K562 (cell line): ENCODE results near the gene GPRC5B. TPM values are rescaled to one million over a fixed set of nuclear protein-coding genes. Genes with fewer than 3 reads are reported as not detected.

Experiments used
- ATAC-seq: fragments of 200-7000 bp; cut with Tn5 transposase; 3 replicates; pipeline ENCODE4 v1.9.1; 2020; ENCODE audit warnings: moderate library complexity
- BruUV-seq: library from RNA; stranded (reverse); fragments of 400-500 nt; replicated peaks from 2 replicates; lab custom pipeline; 2021; lab: Mats Ljungman, UMichigan
- CTCF ChIA-PET: fragments of 300-600 bp; formaldehyde crosslinking; extraction: SDS; loops from one replicate; lab custom pipeline; 2021; ENCODE audit warnings: low intra/inter-chr PET ratio; lab: Yijun Ruan, JAX
- POLR2A ChIA-PET: fragments of 300-600, 350-650 bp; sonication (Branson Sonifier 250); formaldehyde crosslinking; extraction: SDS; loops from one replicate; lab custom pipeline; 2021; ENCODE audit warnings: antibody characterized with exemption, inconsistent platforms; lab: Yijun Ruan, JAX
- DNase-seq, 4 experiments: peaks; one replicate each; pipeline versions ENCODE4 v3.0.0 to v3.0.0-alpha.2; 2011 to 2018; ENCODE audit warnings: low spot score in 3 of 4, mixed read lengths in 3 of 4; ENCODE audit errors: extremely low read depth in 1 of 4
- FAIRE-seq: peaks from 2 replicates; lab custom pipeline; 2011; peaks lifted over from hg19 to GRCh38; lab: Jason Lieb, UNC
- H2AFZ ChIP-seq: 2 replicates; pipeline ENCODE4 v1.6.0; 2011; ENCODE audit warnings: low read depth, low read length, control low read depth, inconsistent platforms
- H3K27ac ChIP-seq: fragments of 200-600 bp; 3 replicates; pipeline ENCODE4 v1.8.0; 2011; ENCODE audit warnings: low read depth, mild to moderate bottlenecking, control low read depth, inconsistent platforms, low read length, moderate library complexity, mixed read lengths; ENCODE audit errors: extremely low read depth
- H3K27me3 ChIP-seq, 2 experiments: fragments of 300-600 bp in 1 of 2; 2 replicates in 1 of 2; 3 replicates in 1 of 2; pipeline versions ENCODE4 v1.6.0 to v1.8.0; 2011; ENCODE audit warnings: inconsistent platforms in 2 of 2, low read length in 2 of 2, mild to moderate bottlenecking in 1 of 2, mixed read lengths in 1 of 2, moderate library complexity in 1 of 2; ENCODE audit not compliant: control insufficient read depth in 2 of 2, insufficient read depth in 2 of 2
- H3K36me3 ChIP-seq: fragments of 300-600 bp; 3 replicates; pipeline ENCODE4 v1.8.0; 2011; ENCODE audit warnings: mild to moderate bottlenecking, low read length, inconsistent platforms; ENCODE audit not compliant: control insufficient read depth, insufficient read depth
- H3K4me1 ChIP-seq, 2 experiments: fragments of 200-600 bp in 1 of 2; replicated peaks in 1 of 2; 2 replicates in 1 of 2; 3 replicates in 1 of 2; pipeline versions ENCODE4 v1.5.1 to v1.8.0; 2011; ENCODE audit warnings: inconsistent platforms in 2 of 2, low read length in 2 of 2, mild to moderate bottlenecking in 1 of 2, mixed read lengths in 1 of 2, moderate library complexity in 1 of 2; ENCODE audit not compliant: control insufficient read depth in 2 of 2, insufficient read depth in 2 of 2
- H3K4me2 ChIP-seq: 2 replicates; pipeline ENCODE4 v1.6.1; 2011; ENCODE audit warnings: low read length, control low read depth, inconsistent platforms, mixed read lengths; ENCODE audit not compliant: insufficient read depth
- H3K4me3 ChIP-seq: fragments of 200-600 bp; sonication (generic), shearing (Covaris generic); 2 replicates; pipeline ENCODE4 v1.5.1; 2016; ENCODE audit warnings: control low read depth, inconsistent platforms
- H3K79me2 ChIP-seq: fragments of 200-600 bp; 3 replicates; pipeline ENCODE4 v1.8.0; 2011; ENCODE audit warnings: low read length, inconsistent platforms; ENCODE audit not compliant: control insufficient read depth, insufficient read depth
- H3K9ac ChIP-seq, 2 experiments: 2 replicates each; pipeline versions ENCODE4 v1.6.0 to v1.6.1; 2011; ENCODE audit warnings: low read depth in 2 of 2, low read length in 2 of 2, control low read depth in 1 of 2, inconsistent platforms in 1 of 2, mild to moderate bottlenecking in 1 of 2, mixed read lengths in 1 of 2; ENCODE audit not compliant: insufficient read depth in 1 of 2
- H3K9me1 ChIP-seq: one replicate; pipeline ENCODE4 v1.6.0; 2011; ENCODE audit warnings: inconsistent platforms, mild to moderate bottlenecking, low read length, moderate library complexity; ENCODE audit not compliant: control insufficient read depth, insufficient read depth
- H3K9me3 ChIP-seq: replicated peaks from 2 replicates; pipeline ENCODE4 v1.5.1; 2011; ENCODE audit warnings: low read depth, low read length, inconsistent platforms; ENCODE audit not compliant: control insufficient read depth, insufficient read depth
- H4K20me1 ChIP-seq: replicated peaks from 2 replicates; pipeline ENCODE4 v1.6.1; 2011; ENCODE audit warnings: low read length, inconsistent platforms, mixed read lengths; ENCODE audit not compliant: control insufficient read depth, insufficient read depth
- AFF4 ChIP-seq: sonication (generic); formaldehyde crosslinking; IDR thresholded peaks from 2 replicates; pipeline ENCODE4 v1.8.0; 2023; ENCODE audit warnings: mild to moderate bottlenecking, missing genetic modification reagents
- DIDO1 ChIP-seq: fragments of 450-650 bp; IDR thresholded peaks from 2 replicates; pipeline ENCODE4 v1.6.1; 2016; ENCODE audit warnings: low read depth, missing biosample characterization, missing genetic modification characterization
- POLR3G ChIP-seq: IDR thresholded peaks from 2 replicates; pipeline ENCODE4 v1.6.1; 2011; ENCODE audit not compliant: insufficient read length, insufficient replicate concordance; ENCODE audit errors: extremely low read depth
- POU5F1 ChIP-seq: fragments of 150-350 bp; IDR thresholded peaks from 2 replicates; pipeline ENCODE4 v1.6.1; 2014; ENCODE audit warnings: borderline replicate concordance, low read length, low read depth, mild to moderate bottlenecking; ENCODE audit not compliant: partially characterized antibody
- SMARCA4 ChIP-seq: fragments of 450-650 bp; IDR thresholded peaks from 2 replicates; pipeline ENCODE4 v1.6.1; 2016
- ZFP36 ChIP-seq: fragments of 150-350 bp; IDR thresholded peaks from 2 replicates; pipeline ENCODE4 v1.6.1; 2018; ENCODE audit warnings: low read length, low read depth; ENCODE audit not compliant: partially characterized antibody
- ZNF224 ChIP-seq: sonication (generic); formaldehyde crosslinking; IDR thresholded peaks from 2 replicates; pipeline ENCODE4 v1.8.0; 2022; ENCODE audit warnings: mild to moderate bottlenecking, missing genetic modification reagents
- WGBS: fragments of 100-300 bp; shearing (Covaris generic); methylation state at CpG from one replicate; pipeline ENCODE4 v1.1.6; 2016; ENCODE audit warnings: low coverage, mixed read lengths; ENCODE audit not compliant: insufficient coverage; ENCODE audit errors: missing lambda C conversion rate; 5-methylcytosine and 5-hydroxymethylcytosine counted together
- in situ Hi-C: fragments of 300-500 bp; cut with MboI; formaldehyde crosslinking; loops from 4 replicates; pipeline ENCODE4 v1.15.0; 2018; ENCODE audit warnings: inconsistent platforms, mixed read lengths
- intact Hi-C: fragments of 100-400 bp; cut with micrococcal nuclease; formaldehyde crosslinking; loops from 2 replicates; pipeline ENCODE4 v1.14.2; 2022
- polyA plus RNA-seq, 8 experiments: library from polyadenylated mRNA; depleted of rRNA in 4 of 8; stranded (reverse) in 5 of 8; unstranded in 3 of 8; fragments of >200 nt; fragmentation: Nextera tagmentation in 2 of 8; fragmentation: Illumina TruSeq in 1 of 8; extraction: Ambion mirVana in 2 of 8; extraction: Trizol in 1 of 8; gene quantifications; 2 replicates each; pipeline versions ENCODE4 v1.2.1 to v1.2.3, GENCODE V29; 2011 to 2014; ENCODE audit warnings: inconsistent platforms in 1 of 8, missing spikeins in 1 of 8
- total RNA-seq, 7 experiments: library from RNA; depleted of rRNA in 6 of 7; stranded (reverse); fragments of >200 nt in 6 of 7; fragmentation: Illumina TruSeq in 2 of 7; extraction: Trizol in 2 of 7; gene quantifications; 2 replicates each; pipeline versions ENCODE4 v1.2.1 to v1.2.3, GENCODE V29; 2011 to 2021; ENCODE audit warnings: low replicate concordance in 1 of 7
- TF ChIP-seq, protein P1 (sequence below): fragments of 250-450 bp; sonication (Bioruptor Pico); IDR thresholded peaks from 2 replicates; pipeline ENCODE4 v1.6.1; 2021; ENCODE audit warnings: mild to moderate bottlenecking

GPRC5B gene
- total and polyA plus RNA-seq, 9 of the 15 experiments (the other 6 are each of a cell fraction or from before 2014, with no cell fraction given): 0.65 to 5.5 (median 1.3) TPM

GRCh38 chr16:19868421-19868820, 16.2 kb downstream of the GPRC5B start:
- 19% methylated on average over 9 of the region's 9 CpGs for WGBS
- FAIRE-seq (no peak), DNase-seq (no peak), ATAC-seq (no peak)
- ChIA-PET CTCF (no interaction called here), POLR2A (interaction anchor here (1.0 kb wide), 1 partner anchor 11 kb away, joined by 3 read pairs; no protein-coding TSS in a partner anchor)
- Histone ChIP-seq H3K4me3 (no peak overlapping the region), H3K9me3 (no peaks in the 10 kb centered on the region), H3K27ac (no peak overlapping the region), H2AFZ (no peak overlapping the region), H3K27me3 (peaks cover 11 to 30% of the 10 kb centered on the region in 2 experiments; a peak in 4 of 5 replicates), H3K79me2 (no peaks in the 10 kb centered on the region), H3K4me1 (peaks cover 0 to 5% of the 10 kb centered on the region in 2 experiments; a peak in 1 of 5 replicates), H3K36me3 (no peaks in the 10 kb centered on the region), H3K4me2 (no peak overlapping the region), H3K9me1 (no peaks in the 10 kb centered on the region), H3K9ac (no peak overlapping the region), H4K20me1 (no peaks in the 10 kb centered on the region)
- intact Hi-C loops (no loop called here), in situ Hi-C loops (no loop called here)
- BruUV-seq: no TSS peak
- TF ChIP-seq DIDO1 (tag) (no peak), SMARCA4 (no peak), AFF4 (CRISPR knock-in tag) (no peak), ZNF224 (CRISPR knock-in tag) (no peak), POU5F1 (no peak), POLR3G (no peak), ZFP36 (no peak)
- TF ChIP-seq, protein P1, sequence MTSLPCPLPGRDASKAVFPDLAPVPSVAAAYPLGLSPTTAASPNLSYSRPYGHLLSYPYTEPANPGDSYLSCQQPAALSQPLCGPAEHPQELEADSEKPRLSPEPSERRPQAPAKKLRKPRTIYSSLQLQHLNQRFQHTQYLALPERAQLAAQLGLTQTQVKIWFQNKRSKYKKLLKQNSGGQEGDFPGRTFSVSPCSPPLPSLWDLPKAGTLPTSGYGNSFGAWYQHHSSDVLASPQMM (CRISPR knock-in tag): no peak
